ENCODE data around the gene GABRA4. TPM values are rescaled to one million over a fixed set of nuclear protein-coding genes. Genes with fewer than 3 reads are reported as not detected.

Gene GABRA4
- total and polyA plus RNA-seq, 2 donors (not counting 1 experiment from before 2014, with no cell fraction given): not detected

- Mint-ChIP-seq H3K4me3 (no peak overlapping the region), H3K27ac (no peak overlapping the region), H3K27me3 (no peaks in the 10 kb centered on the region), H3K9me3 (ENCODE audit: insufficient read depth) (no peaks in the 10 kb centered on the region), H3K4me1 (no peaks in the 10 kb centered on the region)
- H4K20me1 ChIP-seq (ENCODE audit: control insufficient read depth, insufficient read depth, low read length, poor library complexity, severe bottlenecking): no peaks in the 10 kb centered on the region
- H3K27ac ChIP-seq (ENCODE audit: low read length in 2 of 2): no peak overlapping the region
- no peaks in the 10 kb centered on the region for H3K79me2 ChIP-seq (ENCODE audit: control insufficient read depth, insufficient read depth, low read length)
- TF ChIP-seq EZH2 (IDR thresholded peaks at IDR 0.05; ENCODE audit: borderline replicate concordance, insufficient read depth, low read depth, low read length, poor library complexity, severe bottlenecking) (no peak), CTCF (IDR thresholded peaks at IDR 0.05) (no peak)
- no peaks in the 10 kb centered on the region for H3K4me1 ChIP-seq (ENCODE audit: control insufficient read depth in 2 of 2, insufficient read depth in 2 of 2, low read length in 2 of 2)
- H2AFZ ChIP-seq (ENCODE audit: insufficient read depth, low read depth, low read length, poor library complexity, severe bottlenecking): no peak overlapping the region
- no peaks in the 10 kb centered on the region for H3K9me3 ChIP-seq (ENCODE audit: control extremely low read depth in 1 of 3, control insufficient read depth in 2 of 3, insufficient read depth in 1 of 3, low read length in 2 of 3)
- intact Hi-C loops (cut with micrococcal nuclease): no loop called here
- no peak overlapping the region for H3K9ac ChIP-seq (ENCODE audit: low read length)
- no peaks in the 10 kb centered on the region for H3K36me3 ChIP-seq (replicated peaks in 1 of 2; ENCODE audit: control extremely low read depth in 1 of 2, control insufficient read depth in 1 of 2, extremely low read depth in 1 of 2, insufficient read depth in 2 of 2, low read length in 1 of 2)
- no peaks in the 10 kb centered on the region for H3K27me3 ChIP-seq (replicated peaks in 1 of 4; ENCODE audit: control extremely low read depth in 1 of 4, control insufficient read depth in 3 of 4, insufficient read depth in 4 of 4, low read length in 3 of 4)
- H3K4me2 ChIP-seq (replicated peaks; ENCODE audit: low read depth, low read length, poor library complexity, severe bottlenecking): no peak overlapping the region
- no peak for DNase-seq
- ChIA-PET CTCF (no interaction called here), POLR2A (no interaction called here)
- no peak overlapping the region for H3K4me3 ChIP-seq (ENCODE audit: control extremely low read depth in 1 of 5, extremely low read depth in 1 of 5, insufficient read depth in 1 of 5, low read depth in 2 of 5, low read length in 4 of 5)
- no peak for ATAC-seq (ENCODE audit: low read depth)
Observed at GRCh38 chr4:46954643-46955042, 38.7 kb downstream of the GABRA4 start.

GRCh38 chr4:46953564-46953963 is 39.8 kb downstream of the GABRA4 start:
- Histone ChIP-seq H3K4me2 (replicated peaks; ENCODE audit: low read depth, low read length, poor library complexity, severe bottlenecking) (no peak overlapping the region), H3K36me3 (replicated peaks in 1 of 2; ENCODE audit: control extremely low read depth in 1 of 2, control insufficient read depth in 1 of 2, extremely low read depth in 1 of 2, insufficient read depth in 2 of 2, low read length in 1 of 2) (no peaks in the 10 kb centered on the region), H3K79me2 (ENCODE audit: control insufficient read depth, insufficient read depth, low read length) (no peaks in the 10 kb centered on the region), H3K9me3 (ENCODE audit: control extremely low read depth in 1 of 3, control insufficient read depth in 2 of 3, insufficient read depth in 1 of 3, low read length in 2 of 3) (no peaks in the 10 kb centered on the region), H3K27me3 (replicated peaks in 1 of 4; ENCODE audit: control extremely low read depth in 1 of 4, control insufficient read depth in 3 of 4, insufficient read depth in 4 of 4, low read length in 3 of 4) (no peaks in the 10 kb centered on the region), H2AFZ (ENCODE audit: insufficient read depth, low read depth, low read length, poor library complexity, severe bottlenecking) (no peak overlapping the region), H4K20me1 (ENCODE audit: control insufficient read depth, insufficient read depth, low read length, poor library complexity, severe bottlenecking) (no peaks in the 10 kb centered on the region), H3K4me3 (ENCODE audit: control extremely low read depth in 1 of 5, extremely low read depth in 1 of 5, insufficient read depth in 1 of 5, low read depth in 2 of 5, low read length in 4 of 5) (no peak overlapping the region), H3K9ac (ENCODE audit: low read length) (no peak overlapping the region), H3K4me1 (ENCODE audit: control insufficient read depth in 2 of 2, insufficient read depth in 2 of 2, low read length in 2 of 2) (no peaks in the 10 kb centered on the region), H3K27ac (ENCODE audit: low read length in 2 of 2) (no peak overlapping the region)
- no peaks in the 10 kb centered on the region for H3K27me3 Mint-ChIP-seq
- ChIA-PET POLR2A (no interaction called here), CTCF (no interaction called here)
- H3K4me3 Mint-ChIP-seq: no peak overlapping the region
- ATAC-seq (ENCODE audit: low read depth) (no peak), DNase-seq (no peak)
- intact Hi-C loops (cut with micrococcal nuclease): no loop called here
- WGBS (ENCODE audit: insufficient coverage): no CpG with 5 or more reads among the region's 2 CpGs
- no peaks in the 10 kb centered on the region for H3K9me3 Mint-ChIP-seq (ENCODE audit: insufficient read depth)
- no peak for TF ChIP-seq CTCF (IDR thresholded peaks at IDR 0.05)
- TF ChIP-seq EZH2 (IDR thresholded peaks at IDR 0.05; ENCODE audit: borderline replicate concordance, insufficient read depth, low read depth, low read length, poor library complexity, severe bottlenecking): no peak
- H3K4me1 Mint-ChIP-seq: no peaks in the 10 kb centered on the region
- H3K27ac Mint-ChIP-seq: no peak overlapping the region
